HG02840 (cell line): ENCODE measurements around the gene JAM3.

Experiments used
- ATAC-seq: cut with Tn5 transposase; IDR thresholded peaks from one replicate; pipeline ENCODE4 v1.9.1; 2021; ENCODE audit warnings: mild to moderate bottlenecking, moderate library complexity, moderate number of reproducible peaks; ENCODE audit not compliant: unreplicated experiment, low FRiP score

Gene JAM3

DNA sequence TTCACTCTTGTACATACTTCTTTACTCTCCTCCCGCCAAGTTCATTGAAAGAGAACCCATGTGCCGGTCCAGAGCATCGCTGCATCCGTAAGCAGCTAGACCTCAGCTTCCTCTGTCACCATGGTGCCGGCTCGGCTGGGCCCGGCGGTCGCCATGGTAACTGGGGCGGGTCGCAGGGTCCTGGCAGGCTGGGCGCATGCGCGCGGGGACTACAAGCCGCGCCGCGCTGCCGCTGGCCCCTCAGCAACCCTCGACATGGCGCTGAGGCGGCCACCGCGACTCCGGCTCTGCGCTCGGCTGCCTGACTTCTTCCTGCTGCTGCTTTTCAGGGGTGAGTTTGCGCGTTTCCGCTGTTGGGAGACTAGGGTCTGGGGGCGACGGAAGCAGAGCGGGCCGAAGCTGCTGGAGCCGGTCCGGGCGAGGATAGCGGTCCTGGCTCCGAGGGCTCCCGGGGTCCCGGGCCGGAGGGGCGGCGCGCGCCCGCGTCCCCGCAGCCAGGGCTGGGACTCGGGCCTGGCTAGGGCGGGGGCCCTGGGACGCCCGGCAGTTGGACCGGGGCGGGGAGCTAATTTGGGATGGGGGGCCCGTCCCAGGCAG, at the start of gene JAM3:
TSS of gene JAM3 (plus strand) at position 244 of the 597 bp plus-strand sequence. CDS start at position 256, 12 bp downstream.
- peak; percentile 88 for ATAC-seq

DNA sequence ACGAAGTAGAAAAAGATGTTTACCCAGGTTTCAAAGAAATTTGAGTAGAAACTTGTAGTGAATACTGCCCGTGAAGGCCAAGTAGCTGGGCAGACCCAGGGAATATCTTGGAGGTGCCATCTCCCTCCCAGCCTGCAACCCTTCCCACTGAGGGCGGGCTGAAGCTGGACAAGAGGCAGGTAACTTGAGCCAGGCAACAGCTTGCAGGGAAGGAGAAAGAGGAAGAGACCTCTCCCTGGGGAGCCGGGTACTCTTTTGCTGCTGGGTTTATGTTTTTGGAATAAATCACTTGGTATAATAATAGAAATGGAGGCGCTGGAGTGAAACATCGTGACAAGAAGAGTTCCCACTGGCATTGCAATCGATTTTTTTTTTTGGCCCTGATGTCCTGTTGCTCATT, 49.4 kb upstream of the JAM3 start:
- no peak for ATAC-seq

DNA sequence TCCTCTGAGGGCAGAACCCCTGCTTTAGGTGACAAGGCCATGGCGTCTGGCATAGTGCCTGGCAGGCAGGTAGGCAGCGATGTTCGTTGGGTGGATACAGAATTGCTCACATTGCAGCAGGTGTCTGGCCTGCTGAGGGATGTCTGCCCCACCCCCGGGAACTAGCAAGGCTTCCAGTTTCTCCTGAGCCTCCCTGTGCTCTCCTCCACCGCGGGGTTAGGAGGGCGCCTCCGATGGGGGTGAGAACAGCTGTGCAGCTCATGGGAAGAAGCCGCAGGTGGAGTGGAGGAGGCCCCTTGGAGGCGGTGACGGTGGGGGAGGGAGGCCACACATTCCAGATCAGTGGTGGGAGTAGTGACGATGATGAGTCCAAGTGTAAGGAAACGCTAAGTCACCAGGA, 48.3 kb upstream of the JAM3 start:
- ATAC-seq = no peak

DNA sequence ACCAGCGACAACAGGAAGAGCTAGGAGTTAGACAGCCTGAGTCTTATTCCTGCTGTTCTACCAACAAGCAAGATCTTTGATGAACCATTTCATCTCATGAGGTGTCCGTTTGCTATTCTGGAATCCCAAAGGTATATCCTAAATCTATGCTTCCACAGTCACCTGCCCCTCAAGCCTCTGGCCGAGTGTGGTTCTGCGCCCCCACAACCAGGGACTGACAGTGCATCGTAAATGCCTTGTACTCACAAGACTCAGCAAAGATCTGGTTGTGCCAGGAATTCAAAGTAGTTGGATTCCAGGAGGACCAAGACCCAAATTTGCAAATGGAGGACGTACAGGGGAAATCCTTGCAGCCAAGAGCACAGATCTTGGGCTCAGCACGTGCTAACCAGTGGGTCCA, 47.5 kb upstream of the JAM3 start:
- ATAC-seq = no peak

DNA sequence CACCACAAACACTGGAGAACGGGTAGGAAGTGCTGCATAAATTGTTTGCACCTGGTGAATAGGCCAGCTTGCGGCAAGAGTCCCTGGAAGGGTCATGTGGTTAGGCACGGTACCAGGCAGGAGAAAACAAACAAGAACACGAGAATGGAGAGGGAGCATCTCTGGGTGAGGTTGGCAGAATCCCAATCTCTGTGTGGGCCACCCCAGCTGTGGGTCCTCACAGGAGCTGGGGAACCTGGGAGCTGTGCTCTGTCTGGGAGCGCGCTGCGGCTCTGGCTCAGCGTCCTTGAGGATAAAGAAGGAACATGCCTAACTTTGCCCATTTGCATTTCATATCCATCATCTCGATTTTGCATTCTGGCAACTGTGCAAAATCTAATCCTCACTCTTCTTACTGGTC, 46.1 kb upstream of the JAM3 start:
- no peak for ATAC-seq

DNA sequence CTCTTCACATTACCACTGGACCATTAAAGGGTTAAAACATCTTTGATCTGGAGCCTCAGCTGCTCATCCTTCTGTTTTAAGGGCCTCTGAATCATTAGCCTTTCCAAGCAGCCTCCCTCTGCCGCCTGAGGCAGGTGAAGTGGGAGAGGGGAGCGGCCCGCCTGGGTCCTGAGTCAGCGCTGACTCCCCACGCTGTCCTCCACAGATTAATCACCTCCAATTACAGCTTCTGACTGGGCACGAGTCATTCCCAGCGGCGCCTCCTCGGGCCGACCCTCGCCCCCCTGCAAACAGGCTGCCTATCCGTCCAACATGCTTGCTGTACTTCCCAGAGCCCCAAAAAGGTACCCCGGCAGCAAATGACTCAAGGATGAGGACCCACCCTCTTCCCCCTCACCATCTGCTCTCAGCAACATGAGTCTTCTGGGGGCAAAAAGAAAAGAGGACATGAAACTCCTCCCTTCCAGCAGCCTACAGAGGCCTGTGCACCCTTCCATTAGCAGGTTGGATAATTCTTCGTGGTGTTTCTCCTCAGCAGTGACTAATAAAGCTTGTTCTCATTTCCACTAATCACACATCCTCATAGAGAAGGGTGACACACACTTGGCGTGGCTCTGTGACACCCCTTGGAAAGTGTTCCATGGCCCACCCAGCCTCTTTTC, 44.3 kb upstream of the JAM3 start:
- no peak for ATAC-seq

DNA sequence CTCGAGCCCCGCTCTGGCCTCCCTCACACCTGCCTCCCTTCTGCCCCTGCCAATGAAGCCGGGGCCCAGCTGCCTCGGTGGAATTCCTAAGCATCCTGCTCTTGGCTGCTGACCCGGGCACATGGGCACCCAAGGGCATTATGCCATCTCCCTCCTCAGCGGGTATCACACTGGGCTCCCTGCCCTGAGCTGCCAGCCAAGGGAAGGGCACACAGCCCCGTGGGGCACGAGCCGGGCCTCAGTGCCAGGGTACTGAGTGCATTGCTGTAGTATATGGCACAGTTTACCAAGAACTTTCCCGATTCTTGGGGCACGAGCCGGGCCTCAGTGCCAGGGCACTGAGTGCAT, 43.8 kb upstream of the JAM3 start:
- ATAC-seq = no peak

DNA sequence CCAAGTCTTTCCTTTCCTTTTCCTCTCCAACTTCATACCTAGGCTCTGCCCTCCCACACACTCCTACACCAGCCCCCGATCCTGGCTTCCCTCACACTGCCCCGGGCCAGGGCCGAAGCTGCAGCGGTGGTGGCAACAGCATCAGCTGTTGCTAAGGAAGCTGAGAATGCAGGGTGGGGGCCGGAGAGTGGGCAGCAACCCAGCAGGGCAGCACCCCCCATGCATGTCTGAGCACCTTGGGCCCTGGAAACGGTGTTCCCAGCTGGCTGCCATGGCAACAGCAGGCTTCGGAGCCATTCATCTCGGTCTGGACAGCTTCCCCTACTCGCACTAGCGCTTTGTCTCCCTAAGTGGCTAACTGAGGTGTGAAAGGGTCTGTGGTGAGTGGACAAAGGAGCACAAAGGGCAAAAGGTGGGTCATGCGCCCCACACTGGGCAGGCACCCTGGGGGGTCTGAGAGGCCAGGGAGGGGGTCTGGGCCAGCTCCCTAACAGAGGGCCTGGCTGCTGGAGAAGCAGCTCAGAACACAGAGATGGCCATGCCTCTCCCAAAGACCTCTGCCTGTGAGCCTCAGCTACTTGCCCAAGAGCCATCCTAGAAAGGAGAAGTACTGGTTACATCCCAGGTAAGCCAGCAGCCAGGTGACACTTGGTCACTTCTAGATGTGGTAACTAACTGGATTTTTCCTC, 42.1 kb upstream of the JAM3 start:
- no peak for ATAC-seq

DNA sequence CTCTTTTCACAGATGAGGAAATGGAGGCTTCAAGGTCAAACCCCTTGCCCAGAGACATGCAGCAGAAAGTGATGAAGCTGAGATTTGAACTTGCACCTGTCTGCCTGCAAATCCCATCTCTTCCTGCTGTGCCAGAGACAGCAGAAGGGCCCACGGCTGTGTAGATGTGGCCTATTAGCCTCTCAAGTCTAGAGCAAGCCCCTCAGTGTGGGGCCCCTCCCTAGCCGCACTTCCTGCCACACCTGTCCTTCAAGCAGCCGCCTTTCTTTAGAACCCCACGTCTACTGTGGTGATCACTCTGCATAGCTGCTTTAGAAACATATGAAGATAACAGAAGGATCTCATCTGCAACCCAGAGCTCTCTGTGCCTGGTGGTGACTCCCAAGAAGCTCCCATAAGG, 41.2 kb upstream of the JAM3 start:
- ATAC-seq = no peak

DNA sequence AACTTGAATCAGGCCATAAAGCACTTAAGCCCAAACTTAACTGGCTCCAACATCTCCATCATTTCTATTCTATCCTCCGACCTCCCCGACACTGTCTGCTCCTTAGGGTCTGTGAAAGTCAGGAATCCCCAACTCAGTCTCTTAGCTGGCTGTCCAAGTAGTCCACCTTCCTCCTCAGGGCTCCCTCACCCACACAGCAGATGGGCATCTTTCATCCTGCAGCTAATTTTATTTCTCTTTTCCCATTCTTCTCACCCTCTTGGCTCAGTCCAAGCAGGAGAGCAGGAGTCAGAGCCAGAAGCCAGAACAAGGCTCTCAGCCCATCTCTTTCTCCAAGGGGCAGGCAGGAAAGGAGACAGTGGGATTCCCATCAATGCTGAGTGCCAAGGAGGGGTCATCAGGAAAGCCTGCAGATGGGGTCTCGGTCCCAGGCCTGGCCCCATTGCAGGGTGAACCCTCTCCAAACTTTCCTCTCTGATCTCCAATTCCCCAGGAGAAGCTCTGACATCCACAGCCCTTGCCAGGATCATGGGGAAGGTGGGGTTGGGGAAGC, 40.4 kb upstream of the JAM3 start:
- ATAC-seq = no peak

DNA sequence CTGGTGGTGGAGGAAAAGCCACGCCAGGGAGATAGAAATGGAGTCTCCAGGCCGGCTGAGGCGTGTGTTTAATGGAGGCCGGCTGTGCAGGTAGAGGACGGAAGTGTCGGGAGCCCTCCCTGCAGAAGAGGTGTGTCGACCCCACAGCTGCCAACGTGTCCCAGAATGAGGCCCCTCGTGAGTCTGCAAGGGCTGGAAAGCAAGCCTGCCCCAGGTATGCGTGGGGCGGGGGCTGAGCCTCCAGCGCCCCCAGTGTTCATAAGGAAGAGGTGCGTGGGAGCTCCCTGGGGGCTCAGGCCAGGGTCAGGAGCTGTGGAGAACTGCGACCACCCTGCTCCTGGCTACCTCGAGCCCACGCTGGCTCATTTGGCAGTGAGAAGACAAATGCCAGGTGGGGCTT, 38.0 kb upstream of the JAM3 start:
- no peak for ATAC-seq

DNA sequence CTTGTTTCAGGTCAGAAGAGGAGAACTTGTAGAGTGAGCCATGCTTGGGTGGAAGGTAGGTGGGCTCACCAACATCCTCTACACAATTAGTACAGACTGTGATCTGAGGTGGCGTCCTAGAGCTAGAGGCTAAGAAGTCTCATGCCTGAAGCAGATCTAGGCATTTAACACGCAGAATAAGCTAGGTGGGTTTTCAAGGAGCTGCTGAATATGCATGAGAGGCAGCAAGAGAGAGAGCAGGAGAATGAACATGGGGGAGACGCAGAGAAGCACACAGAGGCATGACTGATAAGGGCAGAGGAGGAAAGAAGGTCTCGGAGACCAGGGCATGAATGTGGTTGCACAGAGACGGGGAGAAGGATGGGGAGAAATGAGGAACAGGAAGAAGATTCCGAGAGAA, 36.8 kb upstream of the JAM3 start:
- ATAC-seq = no peak

DNA sequence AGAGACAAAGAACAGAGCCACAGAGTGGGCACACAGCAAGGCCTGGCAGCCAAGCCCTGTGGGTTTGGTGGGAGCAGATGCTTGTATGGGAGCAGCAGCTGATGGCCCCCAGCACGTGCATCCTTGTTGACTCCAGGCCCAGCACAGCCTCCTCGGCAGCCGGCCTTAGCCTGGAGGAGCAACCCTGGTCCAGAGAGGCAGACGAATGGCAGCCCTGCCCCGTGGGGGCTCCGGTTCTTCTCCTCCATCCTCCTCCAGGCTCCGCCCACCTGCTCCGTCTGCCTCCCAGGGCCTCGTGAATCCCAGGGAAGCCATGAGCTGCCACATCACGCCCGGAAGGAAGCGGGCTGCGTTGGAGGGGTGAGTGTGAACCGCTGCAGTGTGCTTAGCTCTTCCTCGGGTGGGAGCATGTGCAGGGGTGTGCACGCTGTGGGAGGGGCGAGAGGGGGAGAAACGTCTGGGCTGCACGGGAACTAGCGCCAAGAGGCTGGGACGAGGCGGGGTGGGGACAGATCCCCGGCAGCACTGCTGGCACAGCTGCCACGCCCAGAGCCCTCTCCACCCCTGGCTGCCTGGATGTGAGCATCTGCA, 36.3 kb upstream of the JAM3 start:
- no peak for ATAC-seq

DNA sequence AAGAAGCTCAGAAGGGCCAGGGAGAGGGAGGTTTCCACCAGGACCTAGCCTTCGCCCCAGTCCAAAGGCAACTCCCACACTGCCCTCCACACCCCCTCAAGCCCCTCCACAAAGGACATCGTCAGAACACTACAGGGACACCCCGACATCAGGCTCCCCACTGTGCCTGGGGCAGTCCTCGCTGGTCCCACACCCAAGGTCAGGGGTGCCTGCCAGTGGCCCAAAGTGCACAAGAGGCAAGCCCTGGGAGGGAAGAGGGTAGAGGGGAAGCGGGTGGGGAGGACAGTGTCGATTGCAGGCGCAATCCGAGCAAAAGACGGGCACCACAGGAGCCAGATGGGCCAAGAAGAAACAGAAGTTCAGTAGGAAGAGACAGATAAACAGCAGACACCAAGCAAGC, 35.6 kb upstream of the JAM3 start:
- ATAC-seq = no peak

DNA sequence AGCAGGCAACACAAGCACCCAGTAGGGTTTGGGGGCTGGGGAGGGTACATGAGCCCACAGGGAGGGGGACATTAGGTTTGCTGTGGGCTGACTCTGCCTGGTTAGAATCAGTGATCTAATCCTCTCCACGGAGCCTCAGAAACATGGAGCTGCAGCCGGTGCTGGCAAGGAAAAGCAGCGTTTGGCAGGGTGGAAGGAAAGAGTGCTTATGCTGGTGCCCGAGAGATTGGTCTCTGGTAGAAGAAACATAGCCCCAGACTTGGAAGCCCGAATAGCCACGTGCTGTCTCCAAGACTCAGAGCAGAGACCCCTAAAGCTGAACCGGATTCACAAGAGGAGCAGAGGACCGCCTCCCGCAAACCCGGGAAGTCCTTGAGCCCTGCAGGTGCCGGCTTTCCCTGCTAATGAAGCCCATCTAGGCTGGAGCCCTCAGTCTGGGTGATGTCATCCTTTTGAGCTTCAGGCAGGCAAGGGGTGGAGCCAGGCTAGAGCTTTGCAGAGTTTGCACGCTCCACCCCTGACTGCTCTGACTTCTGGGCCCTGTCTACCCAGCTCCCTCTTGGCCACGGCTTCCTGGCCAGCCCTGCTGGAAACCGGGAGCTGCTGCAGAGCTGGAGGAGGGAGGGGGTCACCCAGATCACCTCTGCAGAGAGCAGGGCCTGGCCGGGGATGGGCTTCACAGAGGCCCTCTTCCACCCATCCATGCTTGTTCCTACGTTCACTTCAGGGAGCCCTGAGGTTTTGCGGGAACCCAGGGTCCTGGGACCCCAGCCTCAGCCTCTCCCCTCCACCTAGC, 35.0 kb upstream of the JAM3 start:
- no peak for ATAC-seq

DNA sequence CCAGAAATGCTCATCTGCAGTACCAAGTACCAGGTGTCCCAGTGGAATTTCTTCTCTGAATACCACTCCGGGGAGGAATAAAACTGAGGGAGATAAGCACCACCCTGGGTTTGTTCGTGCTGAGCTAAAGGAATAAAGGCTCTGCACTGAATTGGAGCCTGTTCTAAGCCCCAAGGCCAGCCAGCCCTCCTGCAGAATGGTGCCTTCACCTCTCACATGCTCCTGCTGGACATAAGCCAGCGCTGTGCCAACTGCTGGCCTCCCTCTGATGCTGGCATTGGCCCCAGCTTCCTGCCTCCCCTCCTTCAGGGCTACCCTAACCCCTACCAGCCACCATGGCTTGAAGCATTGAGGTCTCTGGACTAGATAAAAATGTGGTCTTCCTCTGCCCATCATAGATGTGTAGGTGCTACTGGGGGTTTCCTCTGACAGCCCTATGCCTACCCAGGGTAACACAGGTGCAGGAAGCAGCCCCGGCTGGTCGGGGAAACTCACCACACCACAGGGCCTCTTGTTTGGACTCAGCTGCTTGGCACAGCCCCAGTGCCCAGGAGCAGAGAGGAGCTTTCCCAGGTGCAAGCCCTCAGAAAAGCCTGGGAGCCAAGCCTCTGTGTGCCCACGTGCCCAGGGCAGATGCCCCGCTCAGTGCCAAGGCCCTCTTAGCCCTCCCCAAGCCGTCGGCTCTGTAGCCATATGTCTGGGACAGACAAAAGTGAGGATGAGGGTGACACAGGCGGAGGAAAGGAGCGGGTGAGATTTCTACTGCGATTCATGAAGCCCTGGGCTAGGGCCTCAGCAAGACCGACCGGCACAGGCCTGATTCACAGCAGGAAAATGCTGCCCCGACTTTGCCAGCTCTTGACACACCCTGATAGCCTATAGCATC, 34.1 kb upstream of the JAM3 start:
- ATAC-seq = no peak

DNA sequence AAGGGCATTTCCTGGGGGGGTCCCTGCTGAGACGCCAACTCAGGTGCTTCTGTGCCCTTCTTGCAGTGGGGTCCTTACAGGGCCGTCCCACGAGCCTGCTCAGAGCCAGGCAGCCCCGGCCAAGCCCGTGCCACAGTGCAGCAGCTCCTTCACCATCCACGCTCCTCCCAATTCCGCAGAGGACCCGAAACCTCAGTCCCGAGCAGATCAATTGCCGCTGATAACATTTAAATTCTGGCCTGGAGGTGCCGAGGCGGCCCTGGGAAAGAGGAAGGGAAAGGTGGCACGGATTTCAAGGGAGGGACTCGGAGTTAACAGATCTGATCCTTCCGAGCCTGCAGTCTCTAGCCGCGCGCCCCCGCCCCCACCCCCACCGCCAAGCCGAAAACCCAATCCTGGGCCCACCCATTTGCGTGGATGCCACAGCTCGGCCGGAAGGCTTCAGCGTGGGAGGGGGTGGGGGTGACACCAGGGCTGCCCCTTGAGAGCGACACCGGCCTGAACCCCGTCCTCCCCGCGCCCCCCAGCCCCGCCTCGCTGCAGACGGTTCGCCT, 32.3 kb upstream of the JAM3 start:
- no peak for ATAC-seq

DNA sequence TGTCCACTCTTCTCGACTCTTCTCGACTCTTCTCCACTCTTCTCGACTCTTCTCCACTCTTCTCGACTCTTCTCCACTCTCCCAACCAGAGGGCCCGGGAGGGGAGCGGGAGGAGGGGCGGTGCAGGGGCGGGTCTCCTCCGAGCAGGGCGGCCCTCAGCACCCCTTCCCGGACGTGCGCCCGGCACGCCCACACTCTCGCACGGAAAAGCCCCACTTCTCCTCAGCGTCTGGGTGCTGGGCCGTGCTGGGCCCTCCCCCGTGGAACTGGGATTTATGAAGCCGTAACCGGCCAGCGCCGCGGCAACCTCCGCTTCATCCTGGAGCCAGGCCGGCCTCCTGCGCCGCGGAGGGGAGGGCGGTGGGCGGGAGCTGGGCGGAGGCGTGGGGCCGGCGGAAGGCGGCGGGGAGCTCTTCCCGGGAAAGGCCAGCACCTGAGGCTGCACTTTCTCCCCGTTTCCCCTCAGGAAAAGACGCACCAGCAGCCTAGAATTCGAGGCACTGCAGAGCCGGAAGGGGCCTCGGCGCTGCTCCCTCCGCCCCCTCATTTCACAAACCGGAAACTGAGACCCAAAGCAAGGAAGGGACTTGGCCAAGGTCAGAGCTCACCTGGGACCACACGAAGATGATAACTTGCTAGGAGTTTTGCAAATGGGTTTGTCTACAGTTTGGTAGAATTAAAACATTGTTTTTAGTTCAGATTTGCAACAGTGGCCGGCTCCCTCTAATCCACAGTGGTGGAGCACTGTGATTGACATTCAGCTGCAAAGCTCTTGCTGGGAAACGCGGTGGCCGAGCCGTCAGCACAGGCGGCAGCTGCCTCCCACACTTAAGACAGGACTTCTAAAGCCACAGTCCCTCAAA, 31.6 kb upstream of the JAM3 start:
- peak; percentile 56 for ATAC-seq
